ENCODE results near the gene KLF11.
"Not testable (repeated sequence)": the region's sequence is repeated elsewhere in the genome, so short reads cannot be mapped to it uniquely, and the experiment has no call there.

KLF11 gene

DNA sequence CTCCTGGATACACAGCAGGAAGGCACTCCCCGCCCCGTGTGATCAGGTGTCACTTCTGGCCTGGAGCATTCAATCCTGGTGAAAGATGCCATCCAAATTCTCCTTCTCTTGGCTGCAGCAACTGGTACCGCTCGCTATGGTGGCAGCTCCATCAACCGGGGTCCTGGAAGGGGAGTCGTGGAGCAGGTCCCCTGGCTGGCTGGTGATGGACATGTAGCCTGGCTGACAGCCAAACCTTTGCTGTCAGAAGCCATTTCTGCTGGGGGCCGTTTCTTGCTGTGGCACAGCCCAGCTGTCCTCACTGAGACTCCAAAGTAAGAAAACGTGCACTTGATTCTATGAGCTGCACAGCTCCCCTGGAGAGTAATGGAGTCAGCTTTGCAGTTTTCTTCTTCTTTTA, 44.0 kb downstream of the KLF11 start:
- DNase-seq, result no peak

- DNase-seq, result no peak
These were observed 46.3 kb downstream of the KLF11 start for GRCh38 chr2:10089565-10090190.

DNA sequence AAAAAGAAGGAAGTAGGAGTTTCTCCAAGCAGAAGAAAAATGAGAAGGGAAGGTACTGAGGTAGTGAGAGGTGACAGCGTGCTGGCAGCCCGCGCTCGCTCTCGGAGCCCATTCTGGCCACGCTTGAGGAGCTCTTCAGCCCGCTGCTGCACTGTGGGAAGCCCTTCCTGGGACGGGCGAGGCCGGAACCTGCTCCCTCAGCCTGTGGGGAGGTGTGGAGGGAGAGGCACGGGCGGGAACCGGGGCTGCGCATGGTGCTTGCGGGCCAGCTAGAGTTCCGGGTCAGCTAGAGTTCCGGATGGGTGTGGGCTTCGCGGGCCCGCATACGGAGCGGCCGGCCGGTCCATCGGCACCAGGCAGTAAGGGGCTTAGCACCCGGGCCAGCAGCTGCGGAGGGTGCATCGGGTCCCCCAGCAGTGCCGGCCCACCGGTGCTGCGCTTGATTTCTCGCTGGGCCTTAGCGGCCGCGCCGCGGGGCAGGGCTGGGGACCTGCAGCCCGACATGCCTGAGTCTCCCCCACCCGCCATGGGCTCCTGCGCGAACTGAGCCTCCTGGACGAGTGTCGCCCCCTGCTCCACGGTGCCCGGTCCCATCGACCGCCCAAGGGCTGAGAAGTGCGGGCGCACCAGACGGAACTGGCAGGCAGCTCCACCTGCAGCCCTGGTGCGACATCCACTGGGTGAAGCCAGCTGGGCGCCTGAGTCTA, 48.0 kb downstream of the KLF11 start:
- DNase-seq, result no peak

- not testable (repeated sequence) for DNase-seq
These were observed 48.5 kb downstream of the KLF11 start for GRCh38 chr2:10091889-10092244.

- DNase-seq, result no peak
These were observed 51.0 kb downstream of the KLF11 start for GRCh38 chr2:10094271-10094814.

DNA sequence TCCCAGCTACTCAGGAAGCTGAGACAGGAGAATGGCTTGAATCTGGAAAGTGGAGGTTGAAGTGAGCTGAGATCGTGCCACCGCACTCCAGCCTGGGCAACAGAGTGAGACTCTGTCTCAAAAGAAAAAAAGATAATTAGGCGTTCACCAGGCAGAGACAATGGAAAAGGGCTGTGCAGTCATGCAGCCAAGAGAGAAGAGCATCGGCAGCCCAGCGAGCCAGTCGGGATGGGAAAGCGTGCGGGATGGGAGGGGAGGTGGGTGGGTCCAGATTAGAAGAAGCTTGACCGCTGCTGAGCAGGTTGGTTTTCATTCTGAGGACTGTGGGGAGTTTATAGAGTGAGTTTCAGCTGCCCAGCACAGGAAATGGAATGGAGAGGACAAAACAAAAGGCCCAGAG, 51.8 kb downstream of the KLF11 start:
- DNase-seq, result no peak

- no peak for DNase-seq
These were observed 53.3 kb downstream of the KLF11 start for GRCh38 chr2:10096641-10097040.

GRCh38 chr2:10097352-10098148, 54.2 kb downstream of the KLF11 start:
- peak; percentile 58 for DNase-seq

DNA sequence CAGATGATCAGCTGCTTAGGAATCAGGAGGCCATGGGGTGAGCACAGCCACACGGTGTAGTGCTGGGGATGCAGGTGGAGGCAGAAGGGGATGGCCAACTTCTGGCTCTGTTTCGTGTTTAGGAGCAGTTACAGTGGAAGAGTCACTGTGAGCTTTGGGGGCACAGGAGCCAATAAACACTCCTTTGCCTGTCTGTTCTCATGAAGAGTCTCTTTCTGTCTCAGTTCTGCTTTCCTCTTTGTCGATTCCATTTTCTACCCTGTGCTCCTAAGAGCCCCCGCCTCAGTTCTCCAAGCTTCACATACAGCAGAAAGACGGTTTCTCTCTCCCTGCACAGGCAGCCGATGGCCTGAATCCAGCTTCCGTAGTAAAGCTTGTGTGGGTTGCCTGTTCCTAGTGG, 58.1 kb downstream of the KLF11 start:
- no peak for DNase-seq

- no peak for DNase-seq
These were observed 59.8 kb downstream of the KLF11 start for GRCh38 chr2:10103179-10103578.

Measured in NCI-H774 (cell line).